Measurements from ENCODE around the gene PIF1.
"Not testable (repeated sequence)": the region's sequence is repeated elsewhere in the genome, so short reads cannot be mapped to it uniquely, and the experiment has no call there.

Gene PIF1

GRCh38 chr15:64808785-64809453 lies 16.5 kb downstream of the PIF1 start:
- no peak for DNase-seq

GRCh38 chr15:64807751-64808222 lies 17.7 kb downstream of the PIF1 start:
- no peak for DNase-seq

- DNase-seq = no peak
These were observed 18.2 kb downstream of the PIF1 start for GRCh38 chr15:64807051-64807749.

- DNase-seq = no peak
These were observed 18.9 kb downstream of the PIF1 start for GRCh38 chr15:64806509-64806908.

DNA sequence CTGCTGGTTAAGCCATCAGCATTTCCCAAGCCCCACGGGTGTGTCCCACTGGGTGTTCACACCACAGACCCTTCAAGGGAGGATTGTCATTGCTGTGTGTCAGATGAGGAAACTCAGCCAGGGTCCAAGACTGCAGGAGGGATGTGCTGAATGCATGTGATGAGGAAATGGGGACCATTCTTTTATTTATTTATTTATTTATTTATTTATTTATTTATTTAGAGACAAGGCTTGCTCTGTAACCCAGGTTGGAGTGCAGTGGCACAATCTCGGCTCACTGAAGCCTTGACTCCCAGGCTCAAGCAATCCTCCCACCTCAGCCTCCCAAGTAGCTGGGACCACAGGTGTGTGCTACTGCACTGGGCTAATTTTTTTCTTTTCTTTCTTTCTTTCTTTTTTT lies 20.8 kb downstream of the PIF1 start:
- DNase-seq = no peak

DNA sequence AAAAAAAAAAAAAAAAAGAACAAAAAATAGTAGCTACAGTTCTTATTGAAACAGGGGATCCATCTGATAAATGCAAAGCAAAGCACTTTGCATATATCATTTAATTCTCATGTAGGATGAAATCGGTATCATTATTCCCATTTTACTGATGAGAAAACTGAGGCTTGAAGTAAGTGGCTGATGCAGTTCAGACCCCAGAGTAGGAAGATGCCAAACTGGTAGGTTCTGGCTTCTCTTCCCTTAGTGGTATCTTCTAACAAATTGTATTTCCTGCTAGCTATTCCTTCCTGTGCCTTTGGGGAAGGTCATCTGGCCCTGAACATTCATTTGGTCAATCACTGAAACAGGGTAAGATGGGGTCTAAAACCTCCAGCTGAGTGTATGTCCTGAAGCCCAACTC lies 21.9 kb downstream of the PIF1 start:
- DNase-seq = no peak

- DNase-seq = no peak
These were observed 25.0 kb downstream of the PIF1 start for GRCh38 chr15:64800476-64800875.

- not testable (repeated sequence) for DNase-seq
These were observed 26.5 kb downstream of the PIF1 start for GRCh38 chr15:64798905-64799304.

GRCh38 chr15:64795921-64796320 lies 29.5 kb downstream of the PIF1 start:
- not testable (repeated sequence) for DNase-seq

GRCh38 chr15:64795299-64795698 lies 30.1 kb downstream of the PIF1 start:
- not testable (repeated sequence) for DNase-seq

- DNase-seq = no peak
These were observed 33.2 kb downstream of the PIF1 start for GRCh38 chr15:64792282-64792681.

DNA sequence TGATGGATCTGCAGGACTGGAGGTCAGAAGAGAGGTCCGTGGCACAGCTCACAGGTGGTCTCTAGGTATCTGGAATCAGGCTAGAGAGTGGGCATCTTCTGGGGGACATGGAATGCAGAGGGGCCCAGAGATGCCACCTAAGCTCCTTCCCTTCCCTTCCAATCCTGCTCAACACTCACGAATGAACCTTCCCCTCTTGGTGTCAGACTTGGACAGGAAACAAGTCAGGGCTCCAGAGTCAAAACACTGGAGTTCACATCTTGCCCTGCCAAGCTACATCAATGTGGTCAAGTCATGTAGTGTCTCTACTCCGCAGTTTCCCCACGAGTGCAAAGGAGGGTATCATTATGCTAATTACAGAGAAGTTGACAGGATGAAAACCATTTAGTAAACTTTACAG lies 34.0 kb downstream of the PIF1 start:
- DNase-seq = no peak

DNA sequence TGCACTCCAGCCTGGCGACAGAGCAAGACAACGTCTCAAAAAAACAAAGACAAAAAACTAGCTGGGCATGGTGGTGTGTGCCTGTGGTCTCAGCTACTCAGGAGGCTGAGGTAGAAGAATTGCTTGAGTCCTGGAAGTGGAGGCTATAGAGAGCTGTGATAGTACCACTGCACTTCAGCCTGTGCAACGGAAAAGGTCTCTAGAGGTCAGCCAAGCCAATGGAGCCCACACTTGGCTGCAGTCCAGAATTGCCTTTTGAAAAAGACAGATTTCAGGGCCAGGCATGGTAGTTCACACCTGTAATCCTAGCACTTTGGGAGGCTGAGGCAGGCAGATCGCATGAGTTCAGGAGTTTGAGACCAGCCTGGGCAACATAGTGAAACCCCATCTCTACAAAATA lies 41.7 kb downstream of the PIF1 start:
- DNase-seq = no peak

DNA sequence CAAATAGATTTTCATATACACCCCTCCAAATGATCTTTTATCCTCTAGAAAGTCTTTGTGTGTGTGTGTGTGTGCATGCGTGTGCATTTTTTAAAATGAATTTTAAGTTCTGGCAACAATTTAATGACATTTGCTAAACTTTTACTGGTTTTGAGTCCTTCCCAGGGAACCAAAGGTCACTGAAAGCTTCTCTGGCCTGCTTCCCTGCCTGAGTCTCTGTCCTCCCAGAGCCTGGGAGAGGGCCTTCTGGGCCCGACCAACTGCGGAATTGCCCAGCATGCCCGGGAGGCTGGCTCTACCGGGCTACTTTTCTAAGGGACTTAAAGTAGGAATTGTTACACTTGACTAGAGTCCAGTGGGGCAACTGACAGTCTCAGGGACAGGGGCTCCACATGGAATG lies 42.7 kb downstream of the PIF1 start:
- DNase-seq = no peak

- no peak for DNase-seq
These were observed 44.1 kb downstream of the PIF1 start for GRCh38 chr15:64781299-64781698.

GRCh38 chr15:64780600-64781156 lies 44.8 kb downstream of the PIF1 start:
- DNase-seq = no peak

GRCh38 chr15:64779630-64780029 lies 45.8 kb downstream of the PIF1 start:
- no peak for DNase-seq

GRCh38 chr15:64779024-64779423 lies 46.4 kb downstream of the PIF1 start:
- DNase-seq = no peak

GRCh38 chr15:64776402-64776786 lies 49.1 kb downstream of the PIF1 start:
- DNase-seq = no peak

DNA sequence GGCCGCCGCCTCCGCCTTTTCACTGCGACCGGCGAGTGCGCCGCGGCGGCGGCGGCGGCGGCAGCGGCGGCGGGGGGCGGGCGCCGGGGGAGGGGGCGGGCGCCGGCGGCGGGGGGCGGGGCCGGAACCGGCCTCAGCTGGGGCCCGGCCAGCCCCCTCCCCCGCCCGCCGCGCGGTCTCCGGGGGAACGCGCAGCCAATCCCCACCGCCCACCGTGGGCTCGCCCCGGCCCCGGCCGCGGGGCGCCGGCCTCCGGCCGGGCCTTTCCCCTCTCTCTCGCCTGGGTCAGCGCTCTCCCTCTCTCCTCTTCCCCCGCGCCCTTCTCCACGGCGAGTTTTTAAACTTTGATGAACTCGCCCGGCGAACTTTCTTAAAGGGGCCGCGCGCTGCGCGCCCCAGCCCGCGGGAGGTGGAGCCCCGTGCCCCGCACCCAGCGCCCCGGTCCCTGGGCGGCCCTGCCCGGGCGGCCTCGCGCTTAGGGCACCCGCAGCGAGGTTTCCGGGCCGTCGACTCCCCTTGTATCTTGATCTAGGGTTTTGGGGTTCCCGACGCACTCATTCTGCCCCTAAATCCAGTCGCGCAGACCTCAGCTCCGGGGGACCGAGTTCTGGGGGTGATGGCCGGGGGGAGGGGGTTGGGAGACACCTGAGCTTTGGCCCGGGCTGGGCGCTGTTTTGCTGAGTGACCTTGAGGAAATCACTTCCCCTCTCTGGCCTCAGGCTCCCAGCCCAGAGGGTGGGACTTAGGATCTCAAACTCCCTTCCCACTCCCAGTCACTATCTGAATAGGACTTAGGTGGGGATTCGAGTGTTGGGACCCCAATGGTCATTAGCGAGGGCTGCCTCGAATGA lies 49.7 kb downstream of the PIF1 start, which contains the start of gene RBPMS2:
Gene RBPMS2 (minus strand): TSS at position 39 of the 851 bp plus-strand sequence. CDS start 270 bp downstream, outside the sequence.
- DNase-seq = no peak

- DNase-seq = no peak
These were observed 50.6 kb downstream of the PIF1 start for GRCh38 chr15:64774629-64775493.

- DNase-seq = no peak
These were observed 51.3 kb downstream of the PIF1 start for GRCh38 chr15:64774037-64774628.

Data from COR-L47 (cell line).